NCI-H446 treated with DMSO at 0.1 percent for 48 hours (cell line): ENCODE measurements around the gene ZNF821.
A peak's percentile ranks its signal among the peaks of the same experiment; 100 is the strongest.
"Not testable (repeated sequence)": the region's sequence is repeated elsewhere in the genome, so short reads cannot be mapped to it uniquely, and the experiment has no call there.

Source experiments
- DNase-seq: peaks from one replicate; lab custom pipeline; 2025; lab: John Stamatoyannopoulos, UW

ZNF821 gene

GRCh38 chr16:71859762-71860521 lies 24.0 kb downstream of the ZNF821 start:
- DNase-seq: no peak

- DNase-seq: no peak
Measured at GRCh38 chr16:71855937-71856662, 27.9 kb downstream of the ZNF821 start.

- no peak for DNase-seq
Measured at GRCh38 chr16:71854369-71854948, 29.5 kb downstream of the ZNF821 start.

- no peak for DNase-seq
Measured at GRCh38 chr16:71853413-71853812, 30.6 kb downstream of the ZNF821 start.

GRCh38 chr16:71852561-71852960 lies 31.4 kb downstream of the ZNF821 start:
- DNase-seq: no peak

- no peak for DNase-seq
Measured at GRCh38 chr16:71852158-71852557, 31.8 kb downstream of the ZNF821 start.

GRCh38 chr16:71851746-71852145 lies 32.2 kb downstream of the ZNF821 start:
- no peak for DNase-seq

GRCh38 chr16:71848622-71849021 lies 35.4 kb downstream of the ZNF821 start:
- no peak for DNase-seq

- DNase-seq: no peak
Measured at GRCh38 chr16:71847096-71847495, 36.9 kb downstream of the ZNF821 start.

- no peak for DNase-seq
Measured at GRCh38 chr16:71846431-71846830, 37.6 kb downstream of the ZNF821 start.

- peak; percentile 50 for DNase-seq
Measured at GRCh38 chr16:71845639-71846430, 38.1 kb downstream of the ZNF821 start, which contains the start of gene ATXN1L. TSS of gene ATXN1L (plus strand) at chr16:71845976. CDS start at chr16:71849741, 3,765 bp downstream.

GRCh38 chr16:71843572-71843971 lies 40.4 kb downstream of the ZNF821 start:
- no peak for DNase-seq

GRCh38 chr16:71840052-71840451 lies 43.9 kb downstream of the ZNF821 start:
- DNase-seq: no peak

GRCh38 chr16:71837150-71837549 lies 46.8 kb downstream of the ZNF821 start:
- no peak for DNase-seq

GRCh38 chr16:71834291-71834690 lies 49.7 kb downstream of the ZNF821 start:
- DNase-seq: no peak

GRCh38 chr16:71832112-71832511 lies 51.9 kb downstream of the ZNF821 start:
- not testable (repeated sequence) for DNase-seq

GRCh38 chr16:71831698-71832097 lies 52.3 kb downstream of the ZNF821 start:
- DNase-seq: not testable (repeated sequence)

GRCh38 chr16:71830359-71830758 lies 53.6 kb downstream of the ZNF821 start:
- no peak for DNase-seq

GRCh38 chr16:71826533-71827017 lies 57.4 kb downstream of the ZNF821 start:
- no peak for DNase-seq

GRCh38 chr16:71817155-71817500 lies 66.9 kb downstream of the ZNF821 start:
- not testable (repeated sequence) for DNase-seq

- no peak for DNase-seq
Measured at GRCh38 chr16:71811261-71811803, 72.7 kb downstream of the ZNF821 start.

- DNase-seq: not testable (repeated sequence)
Measured at GRCh38 chr16:71810155-71810530, 73.8 kb downstream of the ZNF821 start.
